Kidney glomerular epithelial cell (primary cell): ENCODE data around the gene LPGAT1.
"Not testable (repeated sequence)": the region's sequence is repeated elsewhere in the genome, so short reads cannot be mapped to it uniquely, and the experiment has no call there.

Source experiments
- DNase-seq: peaks from one replicate; lab custom pipeline; 2025; lab: John Stamatoyannopoulos, UW

The LPGAT1 gene

DNA sequence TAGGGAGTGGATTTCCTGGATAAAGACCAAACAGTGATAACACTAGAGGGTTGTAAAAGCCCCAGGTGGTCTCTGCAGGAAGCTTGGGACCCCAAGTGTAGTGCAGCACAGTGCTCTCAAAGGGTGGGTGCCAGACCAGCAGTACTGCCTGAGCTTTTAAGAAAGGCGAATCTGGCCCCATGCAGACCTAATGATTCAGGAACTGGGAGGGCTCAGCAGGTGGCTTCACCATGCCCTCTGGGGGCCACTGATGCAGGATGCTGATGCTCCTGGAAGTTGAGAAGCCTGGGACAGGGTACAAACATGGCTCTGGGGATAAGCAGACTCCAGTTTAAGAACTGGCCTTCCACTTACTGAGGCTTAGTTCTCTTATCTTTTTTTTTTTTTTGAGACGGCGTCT, 126.0 kb downstream of the LPGAT1 start:
- no peak for DNase-seq

DNA sequence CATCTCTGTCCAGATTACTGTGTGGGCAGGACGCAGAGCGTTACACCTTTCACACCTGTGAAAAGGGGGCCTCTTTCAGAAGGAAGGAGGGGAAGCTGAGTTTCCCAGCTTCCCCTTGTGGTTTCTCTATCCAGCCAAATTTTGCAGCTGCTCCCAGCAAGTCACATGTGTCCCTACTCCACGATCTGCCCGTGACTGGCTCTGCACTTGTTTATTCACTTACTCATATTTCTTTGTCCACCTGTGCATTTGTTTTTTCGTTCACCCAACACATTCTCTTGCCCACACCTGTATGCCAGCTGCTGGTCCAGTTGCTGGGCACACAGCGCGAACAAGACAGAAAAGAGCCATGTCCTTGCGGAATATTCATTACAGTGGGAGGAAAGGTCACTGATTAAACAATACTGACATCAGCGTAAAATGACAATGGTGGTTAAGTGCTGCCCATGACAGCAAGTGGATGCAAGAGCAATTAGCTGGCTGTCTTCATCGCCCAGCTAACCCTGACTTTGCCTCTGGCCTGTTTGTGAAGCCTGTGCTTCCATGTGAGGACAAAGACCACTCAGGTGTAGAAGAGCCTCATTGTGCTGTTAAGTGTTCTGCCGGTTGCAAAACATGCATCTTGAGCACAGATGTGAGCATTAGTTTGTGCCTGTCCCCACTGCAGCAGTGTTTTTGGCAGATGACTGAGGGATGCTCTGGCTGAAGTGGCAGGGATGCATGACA, 126.6 kb downstream of the LPGAT1 start:
- no peak for DNase-seq

DNA sequence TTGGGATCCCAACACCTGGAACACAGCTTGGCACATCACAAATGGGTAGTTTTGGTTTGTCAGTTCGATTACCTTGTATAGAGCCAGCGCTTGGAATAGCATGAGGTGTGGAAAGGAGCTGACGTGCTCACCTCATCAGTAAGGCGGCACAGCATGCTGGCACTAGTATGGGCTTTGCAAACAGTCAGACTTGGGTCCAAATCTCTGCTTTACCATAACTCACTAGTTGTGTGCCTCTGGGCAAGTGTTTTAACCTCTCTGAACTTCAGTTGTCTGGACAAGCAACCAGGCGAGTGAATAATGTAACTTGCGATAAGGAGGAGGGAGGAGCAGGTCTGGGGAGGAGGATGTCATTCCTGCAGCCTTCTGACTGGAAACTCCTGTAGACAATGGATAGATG, 128.8 kb downstream of the LPGAT1 start:
- no peak for DNase-seq

DNA sequence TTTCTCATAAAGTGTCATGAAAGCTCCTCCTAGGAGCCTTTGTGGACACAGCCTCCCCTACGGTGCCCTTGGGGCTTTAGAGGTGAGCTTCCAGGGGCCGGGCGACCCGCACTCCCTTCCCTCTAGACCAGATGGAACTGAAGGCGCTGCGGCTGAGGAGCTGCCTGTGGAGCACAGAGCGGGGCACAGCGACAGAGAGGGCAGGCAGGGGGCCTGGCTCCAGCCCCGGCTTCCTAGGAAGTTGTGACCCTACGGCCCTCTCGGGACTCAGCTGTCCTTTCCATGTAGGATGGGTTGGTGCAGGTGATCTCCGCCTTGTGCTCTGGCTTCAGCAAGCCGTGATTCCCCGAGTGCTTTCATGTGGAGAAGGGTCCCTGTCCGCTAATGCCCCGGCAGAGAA, 131.5 kb downstream of the LPGAT1 start:
- no peak for DNase-seq

DNA sequence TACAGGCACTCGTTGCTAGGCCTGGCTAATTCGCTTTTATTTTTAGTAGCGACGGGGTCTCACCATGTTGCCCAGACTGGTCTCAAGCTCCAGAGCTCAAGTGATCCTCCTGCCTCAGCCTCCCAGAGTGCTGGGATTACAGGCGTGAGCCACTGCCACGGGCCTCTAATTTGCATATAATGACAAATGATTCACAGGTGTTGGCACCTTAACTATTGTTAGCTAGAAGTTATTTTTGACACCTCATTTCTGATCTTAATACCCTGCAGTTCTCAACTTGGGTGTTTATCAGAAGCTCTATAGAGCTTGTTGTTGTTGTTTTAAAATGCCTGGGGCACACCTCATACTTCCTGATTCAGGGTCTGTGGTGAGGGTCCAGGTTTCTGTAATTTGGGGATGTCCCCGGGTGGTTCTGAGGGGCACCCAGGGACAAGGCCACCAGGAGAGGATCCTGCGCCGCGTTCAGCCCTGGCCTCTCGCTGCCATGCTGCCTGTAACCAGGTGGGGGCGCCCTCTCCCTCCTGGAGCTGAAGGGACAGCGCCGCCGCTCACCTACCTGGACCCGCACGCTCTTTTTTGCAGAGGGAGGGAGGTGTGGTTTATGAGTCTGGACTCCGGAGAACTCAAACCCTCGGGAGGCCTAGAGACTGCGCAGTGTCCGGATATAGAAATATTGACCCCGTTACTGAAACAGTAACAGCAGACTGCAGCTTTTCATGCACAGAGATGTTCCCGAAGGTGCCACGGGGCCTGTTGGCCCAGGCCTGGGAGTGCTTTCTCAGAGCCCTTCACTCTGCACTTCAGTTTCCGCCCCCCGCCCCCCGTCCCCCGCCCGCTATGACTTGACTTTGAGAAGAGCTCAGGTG, 132.2 kb downstream of the LPGAT1 start:
- peak; percentile 42 for DNase-seq

DNA sequence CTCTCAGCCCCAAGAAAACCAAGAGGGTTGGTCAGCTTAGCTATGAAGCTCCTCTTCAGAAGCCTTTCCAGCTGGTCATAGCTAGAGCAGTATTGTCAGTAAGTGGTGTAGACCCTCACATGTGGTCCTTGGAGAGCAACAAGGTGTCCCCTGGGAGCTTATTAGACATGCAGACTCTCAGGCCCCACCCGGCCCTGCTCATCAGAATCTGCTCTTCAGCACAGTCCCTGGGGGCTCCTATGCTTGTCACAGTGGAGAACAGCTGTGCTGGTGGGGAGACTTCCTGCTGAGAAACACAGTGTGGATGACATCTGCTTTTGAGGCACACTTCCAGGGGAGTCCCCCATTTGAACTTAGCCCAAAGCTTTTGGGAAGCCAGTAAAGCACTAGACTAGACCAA, 133.2 kb downstream of the LPGAT1 start:
- no peak for DNase-seq

DNA sequence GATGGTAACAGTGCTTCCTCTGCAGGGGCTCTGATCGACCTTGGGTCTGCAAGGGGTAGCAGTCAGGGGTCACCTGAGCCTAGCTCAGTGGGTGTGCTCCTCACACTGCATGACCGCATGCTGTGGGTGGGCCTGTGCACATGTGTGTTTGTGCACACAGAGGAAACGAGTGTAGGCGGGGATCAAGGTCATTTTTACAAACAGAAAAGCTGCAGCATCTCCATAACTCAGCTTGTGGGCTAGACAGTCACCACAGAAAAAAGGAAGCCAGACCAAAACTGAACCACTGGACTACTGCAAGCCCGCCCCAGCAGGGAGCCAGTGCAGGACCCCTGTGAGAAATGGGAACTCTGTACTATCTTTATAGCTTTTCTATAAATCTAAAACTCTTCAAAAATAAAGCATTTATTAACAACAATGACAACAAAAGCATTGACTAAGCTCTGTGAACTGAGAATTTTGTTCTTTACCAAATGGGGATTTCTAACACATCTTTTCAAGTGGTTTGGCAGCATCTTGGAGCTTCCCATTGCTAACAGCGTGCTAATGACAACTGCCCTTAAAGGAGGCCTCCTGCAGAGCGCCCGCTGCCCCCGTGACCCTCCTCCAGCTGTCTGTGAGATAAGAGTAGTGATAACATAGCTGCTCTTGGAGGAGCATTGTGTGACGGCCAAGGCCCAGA, 135.3 kb downstream of the LPGAT1 start:
- no peak for DNase-seq

DNA sequence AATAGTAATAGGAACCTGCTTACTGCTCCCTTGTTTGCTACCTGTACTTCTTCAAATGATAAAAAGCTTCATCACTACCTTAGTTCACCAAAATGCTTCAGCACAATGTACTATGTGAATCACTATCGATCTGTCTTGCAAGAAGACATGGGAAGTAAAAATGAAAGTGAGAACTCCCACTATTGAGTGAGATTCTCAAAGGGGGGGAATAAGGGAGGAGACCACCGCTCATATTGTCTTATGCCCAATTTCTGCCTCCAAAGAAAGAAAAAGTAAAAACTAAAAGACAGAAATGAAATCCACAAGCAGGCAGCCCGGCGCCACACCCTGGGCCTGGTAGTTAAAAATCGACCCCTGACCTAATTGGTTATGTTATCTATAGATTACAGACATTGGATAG, 136.7 kb downstream of the LPGAT1 start:
- DNase-seq, result not testable (repeated sequence)
